WTC11 (cell line): Measurements from ENCODE around the gene RERG.

Source experiments
- ATF3 ChIP-seq: sonication (generic); formaldehyde crosslinking; conservative IDR thresholded peaks from 2 replicates; pipeline ENCODE4 v1.8.1; 2022; ENCODE audit warnings: mild to moderate bottlenecking, missing genetic modification reagents
- CREB1 ChIP-seq: sonication (generic); formaldehyde crosslinking; IDR thresholded peaks from 2 replicates; pipeline ENCODE4 v1.8.0; 2023; ENCODE audit warnings: mild to moderate bottlenecking, missing genetic modification reagents
- CTCF ChIP-seq: fragments of 200-600 bp; IDR thresholded peaks from 2 replicates; pipeline ENCODE4 v1.8.0; 2022; ENCODE audit warnings: antibody characterized with exemption
- GRHL2 ChIP-seq: fragments of 250-450 bp; sonication (Bioruptor Pico); IDR thresholded peaks from 2 replicates; pipeline ENCODE4 v1.8.0; 2022; ENCODE audit warnings: mild to moderate bottlenecking, moderate library complexity; ENCODE audit not compliant: insufficient replicate concordance, severe bottlenecking
- HMGXB4 ChIP-seq: sonication (generic); formaldehyde crosslinking; IDR thresholded peaks from 2 replicates; pipeline ENCODE4 v1.8.1; 2023; ENCODE audit warnings: mild to moderate bottlenecking, moderate library complexity, missing genetic modification reagents
- MAX ChIP-seq: sonication (generic); formaldehyde crosslinking; IDR thresholded peaks from 2 replicates; pipeline ENCODE4 v1.8.0; 2022; ENCODE audit warnings: mild to moderate bottlenecking, missing genetic modification reagents
- NFYB ChIP-seq: sonication (generic); formaldehyde crosslinking; conservative IDR thresholded peaks from 2 replicates; pipeline ENCODE4 v1.8.0; 2022; ENCODE audit warnings: low read depth, missing genetic modification reagents
- NR1H2 ChIP-seq: sonication (generic); formaldehyde crosslinking; IDR thresholded peaks from 2 replicates; pipeline ENCODE4 v1.9.0; 2021; ENCODE audit warnings: mild to moderate bottlenecking, moderate library complexity, missing genetic modification reagents
- PREB ChIP-seq: sonication (generic); formaldehyde crosslinking; IDR thresholded peaks from 2 replicates; pipeline ENCODE4 v1.8.1; 2022; ENCODE audit warnings: mild to moderate bottlenecking, missing genetic modification reagents, moderate library complexity, borderline replicate concordance
- TEAD4 ChIP-seq: sonication (generic); formaldehyde crosslinking; IDR thresholded peaks from 2 replicates; pipeline ENCODE4 v1.8.0; 2022; ENCODE audit warnings: mild to moderate bottlenecking, missing genetic modification reagents
- USF1 ChIP-seq: sonication (generic); formaldehyde crosslinking; IDR thresholded peaks from 2 replicates; pipeline ENCODE4 v1.8.0; 2022; ENCODE audit warnings: mild to moderate bottlenecking, missing genetic modification reagents
- USF2 ChIP-seq: sonication (generic); formaldehyde crosslinking; IDR thresholded peaks from 2 replicates; pipeline ENCODE4 v1.8.1; 2023; ENCODE audit warnings: mild to moderate bottlenecking, missing genetic modification reagents, moderate library complexity

- TF ChIP-seq CREB1 (no peak), MAX (CRISPR knock-in tag) (no peak), USF1 (no peak), CTCF (no peak), TEAD4 (CRISPR knock-in tag) (no peak), PREB (CRISPR knock-in tag) (no peak), NR1H2 (CRISPR knock-in tag) (no peak), ATF3 (CRISPR knock-in tag) (no peak), USF2 (no peak), HMGXB4 (no peak), GRHL2 (CRISPR knock-in tag) (no peak), NFYB (CRISPR knock-in tag) (no peak)
Observed at GRCh38 chr12:15059123-15059522, 162.1 kb downstream of the RERG start.
